GM23338 (cell line): ENCODE results near the gene MSL3B.

Source experiments
- ATAC-seq: fragments of 200-7000 bp; cut with Tn5 transposase; 3 replicates; pipeline ENCODE4 v1.9.1; 2020
- DNase-seq: peaks from one replicate; pipeline ENCODE4 v3.0.0-alpha.2; 2015; ENCODE audit warnings: low spot score
- H2AFZ ChIP-seq: fragments of 200-600 bp; sonication (generic); 2 replicates; pipeline ENCODE4 v1.8.0; 2016; ENCODE audit warnings: antibody characterized with exemption, mild to moderate bottlenecking, moderate library complexity
- H3F3A ChIP-seq: fragments of 200-600 bp; sonication (generic); replicated peaks from 2 replicates; pipeline ENCODE4 v1.8.0; 2017; ENCODE audit warnings: antibody characterized with exemption, mixed run types, low read depth
- H3K27ac ChIP-seq: fragments of 200-600 bp; sonication (generic); 2 replicates; pipeline ENCODE4 v1.6.1; 2016; ENCODE audit warnings: low read depth
- H3K27me3 ChIP-seq: fragments of 200-600 bp; sonication (generic); 2 replicates; pipeline ENCODE4 v1.8.0; 2016; ENCODE audit warnings: mild to moderate bottlenecking, mixed run types, moderate library complexity; ENCODE audit not compliant: insufficient read depth
- H3K36me3 ChIP-seq: fragments of 200-600 bp; sonication (generic); 2 replicates; pipeline ENCODE4 v1.8.0; 2016; ENCODE audit warnings: mild to moderate bottlenecking; ENCODE audit not compliant: insufficient read depth
- H3K4me1 ChIP-seq: fragments of 200-600 bp; sonication (generic); 2 replicates; pipeline ENCODE4 v1.8.0; 2016; ENCODE audit warnings: mild to moderate bottlenecking, moderate library complexity; ENCODE audit not compliant: insufficient read depth
- H3K4me2 ChIP-seq: fragments of 200-600 bp; sonication (generic); 2 replicates; pipeline ENCODE4 v1.7.1; 2017; ENCODE audit warnings: mixed run types
- H3K4me3 ChIP-seq: fragments of 200-600 bp; sonication (generic); 2 replicates; pipeline ENCODE4 v1.6.1; 2016; ENCODE audit warnings: mixed run types
- H3K79me2 ChIP-seq: fragments of 200-600 bp; sonication (generic); replicated peaks from 2 replicates; pipeline ENCODE4 v1.8.0; 2017; ENCODE audit warnings: mild to moderate bottlenecking; ENCODE audit not compliant: insufficient read depth
- H3K9me2 ChIP-seq: fragments of 200-600 bp; sonication (generic); 2 replicates; pipeline ENCODE4 v1.8.0; 2017; ENCODE audit not compliant: insufficient read depth
- H4K20me1 ChIP-seq: fragments of 200-600 bp; sonication (generic); replicated peaks from 2 replicates; pipeline ENCODE4 v1.8.0; 2017; ENCODE audit warnings: mild to moderate bottlenecking; ENCODE audit not compliant: insufficient read depth
- H3K27ac Mint-ChIP-seq: 2 replicates; pipeline ENCODE4 v1.8.0; 2020; ENCODE audit warnings: inconsistent platforms, mild to moderate bottlenecking, moderate library complexity, mixed read lengths
- H3K27me3 Mint-ChIP-seq: 3 replicates; pipeline ENCODE4 v1.8.0; 2022; ENCODE audit warnings: low read depth, mild to moderate bottlenecking, moderate library complexity, mixed read lengths, inconsistent platforms; ENCODE audit not compliant: insufficient read depth, poor library complexity
- H3K36me3 Mint-ChIP-seq: 3 replicates; pipeline ENCODE4 v1.8.0; 2021; ENCODE audit warnings: low read depth, mild to moderate bottlenecking, inconsistent platforms, moderate library complexity, mixed read lengths
- H3K4me1 Mint-ChIP-seq: 3 replicates; pipeline ENCODE4 v1.8.0; 2020; ENCODE audit warnings: mild to moderate bottlenecking, inconsistent platforms, mixed read lengths
- H3K4me3 Mint-ChIP-seq: 3 replicates; pipeline ENCODE4 v1.8.0; 2021; ENCODE audit warnings: moderate library complexity, mild to moderate bottlenecking, inconsistent platforms, mixed read lengths
- H3K9me3 Mint-ChIP-seq: 3 replicates; pipeline ENCODE4 v1.8.0; 2020; ENCODE audit warnings: moderate library complexity, mild to moderate bottlenecking, inconsistent platforms, mixed read lengths
- CREB1 ChIP-seq: fragments of 250-450 bp; sonication (Bioruptor Pico); IDR thresholded peaks from 2 replicates; pipeline ENCODE4 v1.5.0; 2020; ENCODE audit warnings: low read depth, mild to moderate bottlenecking, moderate library complexity
- EZH2 ChIP-seq: fragments of 200-600 bp; sonication (generic); IDR thresholded peaks from one replicate; pipeline ENCODE4 v1.8.0; 2017; ENCODE audit warnings: antibody characterized with exemption, mild to moderate bottlenecking, low read depth; ENCODE audit not compliant: unreplicated experiment
- EZH2phosphoT487 ChIP-seq: fragments of 200-600 bp; sonication (generic); IDR thresholded peaks from one replicate; pipeline ENCODE4 v1.8.1; 2018; ENCODE audit warnings: antibody characterized with exemption; ENCODE audit not compliant: unreplicated experiment
- JUNB ChIP-seq: IDR thresholded peaks from one replicate; pipeline ENCODE4 v1.6.1; 2016; ENCODE audit warnings: antibody characterized with exemption; ENCODE audit not compliant: unreplicated experiment
- NANOG ChIP-seq: IDR thresholded peaks from 2 replicates; pipeline ENCODE4 v1.6.1; 2016; ENCODE audit warnings: antibody characterized with exemption, borderline replicate concordance
- POLR2AphosphoS5 ChIP-seq: IDR thresholded peaks from 2 replicates; pipeline ENCODE4 v1.6.1; 2016; ENCODE audit warnings: antibody characterized with exemption, low read depth
- STAT1 ChIP-seq: IDR thresholded peaks from one replicate; pipeline ENCODE4 v1.6.1; 2016; ENCODE audit warnings: antibody characterized with exemption; ENCODE audit not compliant: unreplicated experiment
- ZNF331 ChIP-seq: fragments of 250-450 bp; sonication (Bioruptor Pico); IDR thresholded peaks from 2 replicates; pipeline ENCODE4 v1.5.0; 2020; ENCODE audit warnings: low read depth, mild to moderate bottlenecking, moderate library complexity
- TF ChIP-seq, protein P1 (sequence below), 2 experiments: fragments of 200-600 bp in 1 of 2; sonication (generic) in 1 of 2; conservative IDR thresholded peaks; 2 replicates each; pipeline versions ENCODE4 v1.5.1 to v1.6.1; 2016 to 2017; ENCODE audit warnings: antibody characterized with exemption in 2 of 2, low read depth in 2 of 2, mild to moderate bottlenecking in 2 of 2, moderate library complexity in 1 of 2
- TF ChIP-seq, protein P2 (sequence below): fragments of 250-450 bp; sonication (Bioruptor Pico); IDR thresholded peaks from 2 replicates; pipeline ENCODE4 v1.5.0; 2020; ENCODE audit warnings: mild to moderate bottlenecking, moderate library complexity

MSL3B gene

DNA sequence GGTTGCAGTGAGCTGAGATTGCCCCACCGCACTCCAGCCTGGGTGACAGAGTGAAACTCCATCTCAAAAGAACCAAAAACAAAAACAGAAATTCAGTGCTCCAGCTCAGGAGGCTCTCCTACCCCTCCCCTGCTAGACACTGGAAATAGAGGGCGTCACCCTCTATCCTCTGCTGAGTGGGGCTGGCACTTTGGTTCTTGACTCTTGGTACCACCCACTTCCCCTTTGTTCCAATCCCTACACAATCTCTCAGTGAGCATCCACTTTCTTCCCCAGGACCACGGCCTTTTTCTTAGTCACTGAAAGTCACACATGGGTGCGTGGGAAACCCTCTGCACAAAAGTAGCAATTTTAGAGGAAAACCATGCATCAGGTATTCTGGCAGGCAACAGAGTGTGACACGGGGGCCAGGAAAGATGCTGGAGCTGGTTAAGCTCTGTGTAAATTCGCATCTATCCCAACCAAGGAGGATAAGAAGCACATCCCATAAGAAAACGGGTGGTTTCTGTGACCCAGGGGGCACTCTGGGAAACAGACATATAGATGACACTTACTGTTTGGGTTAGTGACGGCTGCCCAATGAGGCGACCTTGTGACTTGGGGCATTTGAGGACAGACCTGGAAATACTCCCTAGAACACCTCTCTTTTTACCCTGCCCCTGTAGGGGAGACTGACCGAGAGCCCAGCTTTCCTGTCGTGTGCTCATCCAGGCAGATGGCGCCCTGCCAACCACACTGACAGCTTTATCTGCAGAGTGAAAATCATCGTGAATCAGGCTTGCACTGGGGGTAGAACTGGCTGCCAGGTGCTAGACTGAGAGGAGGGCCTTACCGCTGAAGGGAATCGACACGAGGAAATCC lies 21.6 kb downstream of the MSL3B start:
- no peaks in the 10 kb centered on the region for H3K9me2 ChIP-seq
- Mint-ChIP-seq H3K27ac (no peak overlapping the region), H3K9me3 (no peaks in the 10 kb centered on the region), H3K4me1 (no peaks in the 10 kb centered on the region), H3K36me3 (peaks cover 99% of the 10 kb centered on the region), H3K27me3 (peaks cover 14% of the 10 kb centered on the region), H3K4me3 (no peak overlapping the region)
- no peak overlapping the region for H3K4me2 ChIP-seq
- H3K27ac ChIP-seq, result no peak overlapping the region
- DNase-seq, result no peak
- H4K20me1 ChIP-seq, result peaks cover 44% of the 10 kb centered on the region
- peaks cover 91% of the 10 kb centered on the region for H3K36me3 ChIP-seq
- ATAC-seq, result no peak
- TF ChIP-seq, protein P1, sequence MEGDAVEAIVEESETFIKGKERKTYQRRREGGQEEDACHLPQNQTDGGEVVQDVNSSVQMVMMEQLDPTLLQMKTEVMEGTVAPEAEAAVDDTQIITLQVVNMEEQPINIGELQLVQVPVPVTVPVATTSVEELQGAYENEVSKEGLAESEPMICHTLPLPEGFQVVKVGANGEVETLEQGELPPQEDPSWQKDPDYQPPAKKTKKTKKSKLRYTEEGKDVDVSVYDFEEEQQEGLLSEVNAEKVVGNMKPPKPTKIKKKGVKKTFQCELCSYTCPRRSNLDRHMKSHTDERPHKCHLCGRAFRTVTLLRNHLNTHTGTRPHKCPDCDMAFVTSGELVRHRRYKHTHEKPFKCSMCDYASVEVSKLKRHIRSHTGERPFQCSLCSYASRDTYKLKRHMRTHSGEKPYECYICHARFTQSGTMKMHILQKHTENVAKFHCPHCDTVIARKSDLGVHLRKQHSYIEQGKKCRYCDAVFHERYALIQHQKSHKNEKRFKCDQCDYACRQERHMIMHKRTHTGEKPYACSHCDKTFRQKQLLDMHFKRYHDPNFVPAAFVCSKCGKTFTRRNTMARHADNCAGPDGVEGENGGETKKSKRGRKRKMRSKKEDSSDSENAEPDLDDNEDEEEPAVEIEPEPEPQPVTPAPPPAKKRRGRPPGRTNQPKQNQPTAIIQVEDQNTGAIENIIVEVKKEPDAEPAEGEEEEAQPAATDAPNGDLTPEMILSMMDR (conservative IDR thresholded peaks at IDR 0.05; ENCODE audit: low read depth in 2 of 2), result no peak
- no peak for TF ChIP-seq STAT1
- no peak for TF ChIP-seq POLR2AphosphoS5
- TF ChIP-seq EZH2, result no peak
- no peak for TF ChIP-seq JUNB
- TF ChIP-seq EZH2phosphoT487, result no peak
- TF ChIP-seq ZNF331 (CRISPR knock-in tag), result no peak
- TF ChIP-seq, protein P2, sequence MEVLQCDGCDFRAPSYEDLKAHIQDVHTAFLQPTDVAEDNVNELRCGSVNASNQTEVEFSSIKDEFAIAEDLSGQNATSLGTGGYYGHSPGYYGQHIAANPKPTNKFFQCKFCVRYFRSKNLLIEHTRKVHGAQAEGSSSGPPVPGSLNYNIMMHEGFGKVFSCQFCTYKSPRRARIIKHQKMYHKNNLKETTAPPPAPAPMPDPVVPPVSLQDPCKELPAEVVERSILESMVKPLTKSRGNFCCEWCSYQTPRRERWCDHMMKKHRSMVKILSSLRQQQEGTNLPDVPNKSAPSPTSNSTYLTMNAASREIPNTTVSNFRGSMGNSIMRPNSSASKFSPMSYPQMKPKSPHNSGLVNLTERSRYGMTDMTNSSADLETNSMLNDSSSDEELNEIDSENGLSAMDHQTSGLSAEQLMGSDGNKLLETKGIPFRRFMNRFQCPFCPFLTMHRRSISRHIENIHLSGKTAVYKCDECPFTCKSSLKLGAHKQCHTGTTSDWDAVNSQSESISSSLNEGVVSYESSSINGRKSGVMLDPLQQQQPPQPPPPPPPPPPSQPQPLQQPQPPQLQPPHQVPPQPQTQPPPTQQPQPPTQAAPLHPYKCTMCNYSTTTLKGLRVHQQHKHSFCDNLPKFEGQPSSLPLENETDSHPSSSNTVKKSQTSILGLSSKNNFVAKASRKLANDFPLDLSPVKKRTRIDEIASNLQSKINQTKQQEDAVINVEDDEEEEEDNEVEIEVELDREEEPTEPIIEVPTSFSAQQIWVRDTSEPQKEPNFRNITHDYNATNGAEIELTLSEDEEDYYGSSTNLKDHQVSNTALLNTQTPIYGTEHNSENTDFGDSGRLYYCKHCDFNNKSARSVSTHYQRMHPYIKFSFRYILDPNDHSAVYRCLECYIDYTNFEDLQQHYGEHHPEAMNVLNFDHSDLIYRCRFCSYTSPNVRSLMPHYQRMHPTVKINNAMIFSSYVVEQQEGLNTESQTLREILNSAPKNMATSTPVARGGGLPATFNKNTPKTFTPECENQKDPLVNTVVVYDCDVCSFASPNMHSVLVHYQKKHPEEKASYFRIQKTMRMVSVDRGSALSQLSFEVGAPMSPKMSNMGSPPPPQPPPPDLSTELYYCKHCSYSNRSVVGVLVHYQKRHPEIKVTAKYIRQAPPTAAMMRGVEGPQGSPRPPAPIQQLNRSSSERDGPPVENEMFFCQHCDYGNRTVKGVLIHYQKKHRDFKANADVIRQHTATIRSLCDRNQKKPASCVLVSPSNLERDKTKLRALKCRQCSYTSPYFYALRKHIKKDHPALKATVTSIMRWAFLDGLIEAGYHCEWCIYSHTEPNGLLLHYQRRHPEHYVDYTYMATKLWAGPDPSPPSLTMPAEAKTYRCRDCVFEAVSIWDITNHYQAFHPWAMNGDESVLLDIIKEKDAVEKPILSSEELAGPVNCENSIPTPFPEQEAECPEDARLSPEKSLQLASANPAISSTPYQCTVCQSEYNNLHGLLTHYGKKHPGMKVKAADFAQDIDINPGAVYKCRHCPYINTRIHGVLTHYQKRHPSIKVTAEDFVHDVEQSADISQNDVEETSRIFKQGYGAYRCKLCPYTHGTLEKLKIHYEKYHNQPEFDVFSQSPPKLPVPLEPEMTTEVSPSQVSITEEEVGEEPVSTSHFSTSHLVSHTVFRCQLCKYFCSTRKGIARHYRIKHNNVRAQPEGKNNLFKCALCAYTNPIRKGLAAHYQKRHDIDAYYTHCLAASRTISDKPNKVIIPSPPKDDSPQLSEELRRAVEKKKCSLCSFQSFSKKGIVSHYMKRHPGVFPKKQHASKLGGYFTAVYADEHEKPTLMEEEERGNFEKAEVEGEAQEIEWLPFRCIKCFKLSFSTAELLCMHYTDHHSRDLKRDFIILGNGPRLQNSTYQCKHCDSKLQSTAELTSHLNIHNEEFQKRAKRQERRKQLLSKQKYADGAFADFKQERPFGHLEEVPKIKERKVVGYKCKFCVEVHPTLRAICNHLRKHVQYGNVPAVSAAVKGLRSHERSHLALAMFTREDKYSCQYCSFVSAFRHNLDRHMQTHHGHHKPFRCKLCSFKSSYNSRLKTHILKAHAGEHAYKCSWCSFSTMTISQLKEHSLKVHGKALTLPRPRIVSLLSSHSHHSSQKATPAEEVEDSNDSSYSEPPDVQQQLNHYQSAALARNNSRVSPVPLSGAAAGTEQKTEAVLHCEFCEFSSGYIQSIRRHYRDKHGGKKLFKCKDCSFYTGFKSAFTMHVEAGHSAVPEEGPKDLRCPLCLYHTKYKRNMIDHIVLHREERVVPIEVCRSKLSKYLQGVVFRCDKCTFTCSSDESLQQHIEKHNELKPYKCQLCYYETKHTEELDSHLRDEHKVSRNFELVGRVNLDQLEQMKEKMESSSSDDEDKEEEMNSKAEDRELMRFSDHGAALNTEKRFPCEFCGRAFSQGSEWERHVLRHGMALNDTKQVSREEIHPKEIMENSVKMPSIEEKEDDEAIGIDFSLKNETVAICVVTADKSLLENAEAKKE (CRISPR knock-in tag), result no peak
- TF ChIP-seq CREB1, result no peak
- TF ChIP-seq NANOG, result no peak
- no peak overlapping the region for H2AFZ ChIP-seq
- H3K4me3 ChIP-seq, result no peak overlapping the region
- no peaks in the 10 kb centered on the region for H3K27me3 ChIP-seq
- H3K79me2 ChIP-seq, result peaks cover 88% of the 10 kb centered on the region
- no peaks in the 10 kb centered on the region for H3F3A ChIP-seq
- no peaks in the 10 kb centered on the region for H3K4me1 ChIP-seq
